ENCODE results near the gene MRPS35.

- TF ChIP-seq CTCF (IDR thresholded peaks at IDR 0.05): no peak
- TF ChIP-seq EZH2phosphoT487 (IDR thresholded peaks at IDR 0.05): no peak
- TF ChIP-seq EZH2 (IDR thresholded peaks at IDR 0.05): no peak
Measured at GRCh38 chr12:27723212-27723611, 12.6 kb downstream of the MRPS35 start.

Data from neural progenitor cell (in vitro differentiated cells).